A549 (cell line): ENCODE measurements around the gene DTWD1. TPM values are rescaled to one million over a fixed set of nuclear protein-coding genes. Genes with fewer than 3 reads are reported as not detected.

Source experiments
- ATAC-seq, 2 experiments: fragments of 200-7000 bp in 1 of 2; fragments of >200 bp in 1 of 2; cut with Nextera tagmentation in 1 of 2; cut with Tn5 transposase in 1 of 2; 3 replicates each; pipeline versions ENCODE4 v1.8.0 to v1.9.1; 2018 to 2020; ENCODE audit warnings: mild to moderate bottlenecking in 1 of 2, moderate library complexity in 1 of 2
- CTCF ChIA-PET: fragments of 300-600 bp; sonication (Branson Sonifier 250); formaldehyde crosslinking; extraction: SDS; loops from one replicate; lab custom pipeline; 2021; ENCODE audit warnings: antibody characterized with exemption, inconsistent platforms; lab: Yijun Ruan, JAX
- POLR2A ChIA-PET: fragments of 350-600 bp; formaldehyde crosslinking; extraction: SDS; loops from one replicate; lab custom pipeline; 2021; ENCODE audit warnings: antibody characterized with exemption, inconsistent platforms; lab: Yijun Ruan, JAX
- DNase-seq, 2 experiments: peaks; one replicate each; pipeline versions ENCODE4 v3.0.0 to v3.0.0-alpha.2; 2011 to 2016; ENCODE audit warnings: low read depth in 1 of 2, low spot score in 1 of 2
- FAIRE-seq: peaks from 2 replicates; lab custom pipeline; 2011; peaks lifted over from hg19 to GRCh38; lab: Jason Lieb, UNC
- H3K27ac ChIP-seq, 2 experiments: fragments of >200 bp; sonication (Bioruptor Twin); formaldehyde crosslinking; 3 replicates each; pipeline ENCODE4 v1.5.1; 2016 to 2017
- H3K4me1 ChIP-seq: fragments of >200 bp; sonication (Bioruptor Twin); formaldehyde crosslinking; 3 replicates; pipeline ENCODE4 v1.6.1; 2016
- H3K4me2 ChIP-seq: fragments of >200 bp; sonication (Bioruptor Twin); formaldehyde crosslinking; 3 replicates; pipeline ENCODE4 v1.6.1; 2016
- H3K4me3 ChIP-seq: fragments of >200 bp; sonication (Bioruptor Twin); formaldehyde crosslinking; 3 replicates; pipeline ENCODE4 v1.5.1; 2016
- H3K9me3 ChIP-seq: fragments of >200 bp; sonication (Bioruptor Twin); formaldehyde crosslinking; 3 replicates; pipeline ENCODE4 v1.6.1; 2016
- BCL3 ChIP-seq: fragments of >200 bp; sonication (Bioruptor Twin); formaldehyde crosslinking; IDR thresholded peaks from 3 replicates; pipeline ENCODE4 v1.6.1; 2016
- BHLHE40 ChIP-seq: IDR thresholded peaks from 2 replicates; pipeline ENCODE4 v1.6.1; 2012; ENCODE audit warnings: low read depth, low read length, inconsistent platforms
- CBX2 ChIP-seq: fragments of 200-600 bp; sonication (generic); IDR thresholded peaks from 2 replicates; pipeline ENCODE4 v1.6.1; 2016; ENCODE audit warnings: low read depth, mild to moderate bottlenecking, borderline replicate concordance
- CEBPB ChIP-seq, 2 experiments: fragments of >200 bp in 1 of 2; sonication (Bioruptor Twin) in 1 of 2; formaldehyde crosslinking in 1 of 2; IDR thresholded peaks; 2 replicates each; pipeline ENCODE4 v1.6.1; 2012 to 2016
- CHD2 ChIP-seq: fragments of 150-350 bp; IDR thresholded peaks from 2 replicates; pipeline ENCODE4 v1.6.1; 2014; ENCODE audit warnings: low read length; ENCODE audit not compliant: partially characterized antibody
- CHD4 ChIP-seq: fragments of 200-600 bp; sonication (generic); IDR thresholded peaks from 2 replicates; pipeline ENCODE4 v1.6.1; 2016; ENCODE audit warnings: antibody characterized with exemption, mild to moderate bottlenecking, borderline replicate concordance
- CTCF ChIP-seq: fragments of >200 bp; sonication (Bioruptor Twin); formaldehyde crosslinking; IDR thresholded peaks from 3 replicates; pipeline ENCODE4 v1.5.1; 2016
- EHMT2 ChIP-seq: fragments of 200-600 bp; sonication (generic); IDR thresholded peaks from 2 replicates; pipeline ENCODE4 v1.6.1; 2016; ENCODE audit warnings: antibody characterized with exemption, low read depth, mild to moderate bottlenecking, moderate library complexity
- EP300 ChIP-seq, 2 experiments: fragments of >200 bp; sonication (Bioruptor Twin); formaldehyde crosslinking; IDR thresholded peaks; 2 replicates in 1 of 2; 3 replicates in 1 of 2; pipeline ENCODE4 v1.6.1; 2016 to 2017
- FOSL2 ChIP-seq, 2 experiments: fragments of 450-650 bp in 1 of 2; fragments of >200 bp in 1 of 2; sonication (Bioruptor Twin) in 1 of 2; formaldehyde crosslinking; IDR thresholded peaks; 2 replicates each; pipeline versions ENCODE4 v1.5.0 to v1.6.1; 2016 to 2020; ENCODE audit warnings: mild to moderate bottlenecking in 1 of 2, moderate library complexity in 1 of 2
- FOXS1 ChIP-seq: fragments of 250-450 bp; sonication (Bioruptor Pico); IDR thresholded peaks from 2 replicates; pipeline ENCODE4 v1.5.0; 2020; ENCODE audit warnings: mild to moderate bottlenecking, moderate library complexity
- HDAC2 ChIP-seq: fragments of 200-600 bp; sonication (generic); IDR thresholded peaks from 2 replicates; pipeline ENCODE4 v1.6.1; 2016
- HOXB13 ChIP-seq: fragments of 250-450 bp; sonication (Bioruptor Pico); IDR thresholded peaks from 2 replicates; pipeline ENCODE4 v1.5.0; 2020; ENCODE audit warnings: low read depth, mild to moderate bottlenecking, moderate library complexity
- KDM1A ChIP-seq: fragments of 200-600 bp; sonication (generic); IDR thresholded peaks from 2 replicates; pipeline ENCODE4 v1.6.1; 2016; ENCODE audit warnings: low read depth, mild to moderate bottlenecking
- MAFK ChIP-seq: fragments of 450-650 bp; IDR thresholded peaks from 2 replicates; pipeline ENCODE4 v1.6.1; 2014; ENCODE audit not compliant: partially characterized antibody
- MAZ ChIP-seq: fragments of 150-350 bp; IDR thresholded peaks from 2 replicates; pipeline ENCODE4 v1.6.1; 2014; ENCODE audit warnings: antibody characterized with exemption, low read depth, low read length, borderline replicate concordance
- MYC ChIP-seq: IDR thresholded peaks from 2 replicates; pipeline ENCODE4 v1.6.1; 2012; ENCODE audit warnings: mild to moderate bottlenecking, inconsistent platforms, low read length, improper control_type of control experiment, borderline replicate concordance
- PHF8 ChIP-seq: fragments of 200-600 bp; sonication (generic); IDR thresholded peaks from 2 replicates; pipeline ENCODE4 v1.6.1; 2016; ENCODE audit warnings: low read depth, mild to moderate bottlenecking, antibody characterized with exemption, moderate library complexity, borderline replicate concordance
- POLR2AphosphoS2 ChIP-seq: conservative IDR thresholded peaks from 2 replicates; pipeline ENCODE4 v1.6.1; 2012; ENCODE audit warnings: low read length, improper control_type of control experiment, inconsistent platforms
- RCOR1 ChIP-seq: fragments of 150-350 bp; IDR thresholded peaks from 2 replicates; pipeline ENCODE4 v1.6.1; 2014; ENCODE audit warnings: antibody characterized with exemption, low read length, low read depth
- RFX5 ChIP-seq: fragments of 450-650 bp; IDR thresholded peaks from 2 replicates; pipeline ENCODE4 v1.7.1; 2014; ENCODE audit warnings: antibody characterized with exemption, mild to moderate bottlenecking, moderate library complexity
- RNF2 ChIP-seq: fragments of 200-600 bp; sonication (generic); IDR thresholded peaks from 2 replicates; pipeline ENCODE4 v1.6.1; 2016; ENCODE audit warnings: low read depth, mild to moderate bottlenecking, antibody characterized with exemption, moderate library complexity, borderline replicate concordance
- ZFP36 ChIP-seq: fragments of 450-650 bp; IDR thresholded peaks from 2 replicates; pipeline ENCODE4 v1.6.1; 2014; ENCODE audit warnings: borderline replicate concordance; ENCODE audit not compliant: partially characterized antibody
- ZSCAN20 ChIP-seq: fragments of 250-450 bp; sonication (Bioruptor Pico); IDR thresholded peaks from 2 replicates; pipeline ENCODE4 v1.8.0; 2022; ENCODE audit warnings: mild to moderate bottlenecking, moderate library complexity
- WGBS: methylation state at CpG from one replicate; pipeline ENCODE4 v1.1.6; 2017; ENCODE audit errors: missing lambda C conversion rate; 5-methylcytosine and 5-hydroxymethylcytosine counted together
- polyA plus RNA-seq, 4 experiments: library from polyadenylated mRNA; depleted of rRNA in 3 of 4; stranded (reverse); fragments of >200 nt; fragmentation: RNase III in 1 of 4; extraction: RNeasy Plus Mini Kit Qiagen cat#74134 plus additional on column Dnase treatment in 1 of 4; gene quantifications; 2 replicates in 3 of 4; 3 replicates in 1 of 4; pipeline ENCODE4 v1.2.3, GENCODE V29; 2011 to 2017
- TF ChIP-seq, protein P1 (sequence below): fragments of 200-600 bp; sonication (generic); IDR thresholded peaks from 2 replicates; pipeline ENCODE4 v1.6.1; 2016; ENCODE audit warnings: antibody characterized with exemption, mild to moderate bottlenecking, moderate library complexity

Gene DTWD1
- polyA plus RNA-seq, 2 of the 4 experiments (the other 2 are of a cell fraction) = 17.3 to 24.3 TPM

DNA sequence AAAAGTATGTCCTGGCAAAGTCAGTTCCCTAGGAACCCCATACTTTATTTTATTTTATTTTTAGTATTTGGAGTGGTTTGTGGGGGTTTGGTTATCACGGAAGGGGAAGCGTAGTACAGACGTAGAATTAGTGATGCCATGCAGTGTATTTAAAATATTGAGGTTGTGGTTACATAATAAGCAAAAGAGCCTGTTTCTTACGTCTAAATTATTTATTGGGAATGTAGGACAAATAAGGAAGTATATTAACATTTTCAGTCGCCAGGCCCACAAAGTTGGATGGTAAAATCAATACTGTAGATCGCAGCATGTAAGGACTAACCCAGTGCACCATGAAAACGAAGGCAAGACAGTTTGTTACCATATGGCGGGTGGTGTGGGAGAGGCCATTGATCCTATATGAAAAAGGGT lies 558 bp downstream of the DTWD1 start (continued):
- TF ChIP-seq, protein P1, sequence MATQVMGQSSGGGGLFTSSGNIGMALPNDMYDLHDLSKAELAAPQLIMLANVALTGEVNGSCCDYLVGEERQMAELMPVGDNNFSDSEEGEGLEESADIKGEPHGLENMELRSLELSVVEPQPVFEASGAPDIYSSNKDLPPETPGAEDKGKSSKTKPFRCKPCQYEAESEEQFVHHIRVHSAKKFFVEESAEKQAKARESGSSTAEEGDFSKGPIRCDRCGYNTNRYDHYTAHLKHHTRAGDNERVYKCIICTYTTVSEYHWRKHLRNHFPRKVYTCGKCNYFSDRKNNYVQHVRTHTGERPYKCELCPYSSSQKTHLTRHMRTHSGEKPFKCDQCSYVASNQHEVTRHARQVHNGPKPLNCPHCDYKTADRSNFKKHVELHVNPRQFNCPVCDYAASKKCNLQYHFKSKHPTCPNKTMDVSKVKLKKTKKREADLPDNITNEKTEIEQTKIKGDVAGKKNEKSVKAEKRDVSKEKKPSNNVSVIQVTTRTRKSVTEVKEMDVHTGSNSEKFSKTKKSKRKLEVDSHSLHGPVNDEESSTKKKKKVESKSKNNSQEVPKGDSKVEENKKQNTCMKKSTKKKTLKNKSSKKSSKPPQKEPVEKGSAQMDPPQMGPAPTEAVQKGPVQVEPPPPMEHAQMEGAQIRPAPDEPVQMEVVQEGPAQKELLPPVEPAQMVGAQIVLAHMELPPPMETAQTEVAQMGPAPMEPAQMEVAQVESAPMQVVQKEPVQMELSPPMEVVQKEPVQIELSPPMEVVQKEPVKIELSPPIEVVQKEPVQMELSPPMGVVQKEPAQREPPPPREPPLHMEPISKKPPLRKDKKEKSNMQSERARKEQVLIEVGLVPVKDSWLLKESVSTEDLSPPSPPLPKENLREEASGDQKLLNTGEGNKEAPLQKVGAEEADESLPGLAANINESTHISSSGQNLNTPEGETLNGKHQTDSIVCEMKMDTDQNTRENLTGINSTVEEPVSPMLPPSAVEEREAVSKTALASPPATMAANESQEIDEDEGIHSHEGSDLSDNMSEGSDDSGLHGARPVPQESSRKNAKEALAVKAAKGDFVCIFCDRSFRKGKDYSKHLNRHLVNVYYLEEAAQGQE = no peak
- TF ChIP-seq, all 56 proteins: peak for 0

DNA sequence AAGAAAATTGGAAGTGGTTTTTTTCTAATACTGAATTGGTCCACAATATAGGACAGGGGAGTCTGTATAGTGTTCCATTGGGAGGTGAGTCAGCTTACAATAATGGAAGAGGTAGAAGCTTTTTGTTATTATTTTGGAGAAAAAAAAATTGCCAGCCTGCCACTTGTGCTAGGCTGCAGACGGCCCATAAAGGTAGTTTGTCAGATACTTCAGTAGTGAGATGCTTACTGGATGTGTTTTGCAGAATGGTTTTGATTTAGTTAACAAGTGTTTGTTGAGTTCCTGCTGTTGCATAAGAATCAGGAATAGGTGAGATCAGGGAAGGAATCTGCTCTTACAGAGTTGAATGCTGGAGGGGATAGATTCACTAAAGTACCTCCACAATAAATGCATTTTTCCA lies 1.0 kb downstream of the DTWD1 start:
- Histone ChIP-seq H3K27ac (peak overlapping the region; percentile 92 to 98), H3K4me3 (peak overlapping the region; percentile 71), H3K4me1 (peaks cover 12% of the 10 kb centered on the region; the same call in 2 of the 3 replicates), H3K4me2 (peak overlapping the region; percentile 81), H3K9me3 (peaks cover 11% of the 10 kb centered on the region)
- DNase-seq (no peak), ATAC-seq (no peak), FAIRE-seq (no peak)
- TF ChIP-seq ZFP36 (no peak), HDAC2 (no peak), PHF8 (no peak), POLR2AphosphoS2 (no peak), CEBPB (IDR thresholded peaks at IDR 0.05) (no peak), EP300 (IDR thresholded peaks at IDR 0.05) (no peak), ZSCAN20 (CRISPR knock-in tag) (no peak)
- POLR2A ChIA-PET = no interaction called here
- WGBS = 50% methylated on average over 1 of the region's 1 CpG
- CTCF ChIA-PET = interaction anchor here (0.7 kb wide), 1 partner anchor 218 kb away, joined by 3 read pairs; no protein-coding TSS in a partner anchor

DNA sequence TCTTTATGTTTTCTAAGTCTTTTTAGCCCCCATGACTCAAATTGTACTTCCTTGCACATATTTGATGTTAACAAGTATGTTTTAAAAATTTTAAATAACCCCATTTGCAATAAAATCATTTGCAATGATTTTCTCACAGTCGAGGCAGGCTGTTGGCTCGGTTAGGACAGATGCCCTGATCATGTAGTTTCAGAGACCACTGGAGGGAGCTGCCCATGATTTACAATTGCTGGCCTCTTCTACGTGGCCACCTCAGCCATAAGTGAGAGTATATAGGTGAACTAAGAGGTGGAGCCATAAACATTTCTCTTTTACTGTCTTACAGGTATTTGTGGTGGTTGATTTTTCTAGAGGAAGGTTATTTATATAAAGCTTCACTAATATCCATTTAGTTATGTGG lies 1.7 kb downstream of the DTWD1 start:
- WGBS = 82% methylated on average over 3 of the region's 3 CpGs
- POLR2A ChIA-PET = no interaction called here
- ATAC-seq (no peak), DNase-seq (peak in 1 of 2 experiments; percentile 3), FAIRE-seq (no peak)
- no peak overlapping the region for H3K4me3 ChIP-seq
- H3K4me2 ChIP-seq = peak overlapping the region; percentile 81; the same call in 2 of the 3 replicates
- CTCF ChIA-PET = no interaction called here
- H3K27ac ChIP-seq = no peak overlapping the region
- no peak for TF ChIP-seq HOXB13
- TF ChIP-seq FOXS1 (CRISPR knock-in tag) = no peak
- no peak for TF ChIP-seq BCL3
- TF ChIP-seq MAFK = no peak
- no peak for TF ChIP-seq CHD4
- TF ChIP-seq CBX2 = no peak
- TF ChIP-seq RFX5 = no peak
- TF ChIP-seq RCOR1 = no peak
- TF ChIP-seq FOSL2 (IDR thresholded peaks at IDR 0.05) = no peak
- TF ChIP-seq FOSL2 (CRISPR knock-in tag; IDR thresholded peaks at IDR 0.05) = no peak
- no peak for TF ChIP-seq MAZ
- TF ChIP-seq EHMT2 = no peak
- no peak for TF ChIP-seq RNF2
- no peak for TF ChIP-seq CHD2
- no peak for TF ChIP-seq PHF8
- no peak for TF ChIP-seq KDM1A
- TF ChIP-seq BHLHE40 = no peak
- no peak for TF ChIP-seq CTCF
- TF ChIP-seq MYC = no peak
- H3K9me3 ChIP-seq = peaks cover 11% of the 10 kb centered on the region
- H3K4me1 ChIP-seq = peaks cover 19% of the 10 kb centered on the region
